BE2C (cell line): Measurements from ENCODE around the gene DYRK1B.
A peak's percentile ranks its signal among the peaks of the same experiment; 100 is the strongest.

Experiments
- DNase-seq: peaks from one replicate; pipeline ENCODE4 v3.0.0-alpha.2; 2020
- H3K27me3 ChIP-seq: fragments of 250-450 bp; sonication (Bioruptor Pico); 2 replicates; pipeline ENCODE4 v1.5.1; 2020; ENCODE audit warnings: mild to moderate bottlenecking
- H3K36me3 ChIP-seq: fragments of 250-450 bp; sonication (Bioruptor Pico); 2 replicates; pipeline ENCODE4 v1.5.1; 2020; ENCODE audit warnings: mild to moderate bottlenecking
- H3K4me1 ChIP-seq: fragments of 250-450 bp; sonication (Bioruptor Pico); 2 replicates; pipeline ENCODE4 v1.5.1; 2020
- H3K4me3 ChIP-seq: 2 replicates; pipeline ENCODE4 v1.5.1; 2011; ENCODE audit warnings: low read depth, low read length
- H3K9me3 ChIP-seq: fragments of 250-450 bp; sonication (Bioruptor Pico); 2 replicates; pipeline ENCODE4 v1.5.1; 2020
- TF ChIP-seq, protein P1 (sequence below): IDR thresholded peaks from 2 replicates; pipeline ENCODE4 v1.5.1; 2012; ENCODE audit warnings: mild to moderate bottlenecking, low read depth, low read length

Gene DYRK1B

GRCh38 chr19:39827216-39827615 lies 6.7 kb downstream of the DYRK1B start:
- no peaks in the 10 kb centered on the region for H3K27me3 ChIP-seq
- H3K9me3 ChIP-seq, result no peaks in the 10 kb centered on the region
- H3K4me3 ChIP-seq, result no peak overlapping the region
- TF ChIP-seq, protein P1, sequence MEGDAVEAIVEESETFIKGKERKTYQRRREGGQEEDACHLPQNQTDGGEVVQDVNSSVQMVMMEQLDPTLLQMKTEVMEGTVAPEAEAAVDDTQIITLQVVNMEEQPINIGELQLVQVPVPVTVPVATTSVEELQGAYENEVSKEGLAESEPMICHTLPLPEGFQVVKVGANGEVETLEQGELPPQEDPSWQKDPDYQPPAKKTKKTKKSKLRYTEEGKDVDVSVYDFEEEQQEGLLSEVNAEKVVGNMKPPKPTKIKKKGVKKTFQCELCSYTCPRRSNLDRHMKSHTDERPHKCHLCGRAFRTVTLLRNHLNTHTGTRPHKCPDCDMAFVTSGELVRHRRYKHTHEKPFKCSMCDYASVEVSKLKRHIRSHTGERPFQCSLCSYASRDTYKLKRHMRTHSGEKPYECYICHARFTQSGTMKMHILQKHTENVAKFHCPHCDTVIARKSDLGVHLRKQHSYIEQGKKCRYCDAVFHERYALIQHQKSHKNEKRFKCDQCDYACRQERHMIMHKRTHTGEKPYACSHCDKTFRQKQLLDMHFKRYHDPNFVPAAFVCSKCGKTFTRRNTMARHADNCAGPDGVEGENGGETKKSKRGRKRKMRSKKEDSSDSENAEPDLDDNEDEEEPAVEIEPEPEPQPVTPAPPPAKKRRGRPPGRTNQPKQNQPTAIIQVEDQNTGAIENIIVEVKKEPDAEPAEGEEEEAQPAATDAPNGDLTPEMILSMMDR, result no peak
- DNase-seq, result no peak
- peaks cover 4% of the 10 kb centered on the region; the same call in 1 of the 2 replicates for H3K4me1 ChIP-seq
- H3K36me3 ChIP-seq, result peaks cover 46% of the 10 kb centered on the region

DNA sequence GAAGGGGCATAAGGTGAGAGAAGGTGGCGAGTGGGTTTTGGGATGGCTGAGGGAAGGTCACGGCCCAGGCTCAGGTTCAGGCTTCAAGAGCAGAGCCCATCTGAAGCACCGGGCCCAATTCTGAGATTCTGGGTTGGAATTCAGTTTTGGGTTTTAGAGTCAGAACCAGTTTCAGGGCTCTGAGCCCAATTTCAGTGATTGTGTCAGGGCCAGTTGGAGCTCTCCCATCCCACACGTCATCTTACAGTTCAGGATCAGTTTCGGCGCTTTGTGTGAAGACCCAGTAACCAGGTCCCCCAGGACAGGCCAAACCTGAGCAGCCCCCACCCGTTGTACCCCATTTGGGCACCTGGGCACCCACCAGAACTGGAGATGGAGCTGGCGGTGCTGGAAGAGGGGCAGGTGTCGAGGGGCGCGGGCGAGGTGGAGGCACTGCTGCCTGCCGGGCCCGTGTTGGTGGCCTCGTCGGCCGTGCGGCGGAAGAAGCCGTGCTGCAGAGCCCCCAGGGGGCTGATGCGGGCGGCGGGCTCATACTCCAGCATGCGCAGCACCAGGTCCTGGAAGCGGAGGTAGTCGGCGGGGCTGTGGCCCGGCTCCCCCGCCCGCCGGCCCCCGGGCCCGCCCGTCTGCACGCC lies 7.5 kb downstream of the DYRK1B start:
- H3K27me3 ChIP-seq, result no peaks in the 10 kb centered on the region
- no peaks in the 10 kb centered on the region for H3K9me3 ChIP-seq
- TF ChIP-seq, protein P1, result no peak
- peaks cover 43% of the 10 kb centered on the region for H3K36me3 ChIP-seq
- peaks cover 4% of the 10 kb centered on the region; the same call in 1 of the 2 replicates for H3K4me1 ChIP-seq
- no peak overlapping the region for H3K4me3 ChIP-seq
- no peak for DNase-seq

DNA sequence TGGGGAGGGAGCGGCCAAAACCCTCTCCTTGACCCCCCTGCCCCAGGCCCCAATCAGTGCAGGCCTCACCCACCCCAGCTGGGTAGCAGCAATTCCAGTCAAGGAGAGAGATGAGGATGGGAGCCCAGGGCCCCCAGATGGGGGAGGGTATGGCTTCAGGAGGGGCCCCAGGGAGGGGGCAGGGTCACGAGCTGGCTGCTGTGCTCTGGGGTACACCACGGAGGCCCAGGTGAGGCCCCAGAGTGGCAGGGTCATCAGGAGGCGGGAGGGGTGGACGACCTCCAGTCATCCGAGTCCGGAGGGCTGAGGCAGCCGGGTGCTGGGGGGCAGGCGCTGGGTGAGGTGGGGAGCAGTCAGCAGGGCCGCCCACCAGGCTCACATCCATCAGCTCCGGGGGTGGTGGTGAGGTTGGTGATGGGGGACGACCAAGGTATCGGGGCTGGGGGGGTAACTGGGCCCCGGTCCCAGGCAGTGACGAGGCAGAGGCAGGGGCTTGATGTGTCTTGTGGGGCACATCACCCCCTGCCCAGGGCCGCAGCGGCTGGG lies 8.4 kb downstream of the DYRK1B start:
- H3K36me3 ChIP-seq, result peaks cover 36% of the 10 kb centered on the region
- peaks cover 4% of the 10 kb centered on the region; the same call in 1 of the 2 replicates for H3K4me1 ChIP-seq
- no peak for DNase-seq
- TF ChIP-seq, protein P1, result no peak
- no peaks in the 10 kb centered on the region for H3K9me3 ChIP-seq
- no peak overlapping the region for H3K4me3 ChIP-seq
- no peaks in the 10 kb centered on the region for H3K27me3 ChIP-seq

GRCh38 chr19:39825093-39825463 lies 8.9 kb downstream of the DYRK1B start:
- Histone ChIP-seq H3K27me3 (no peaks in the 10 kb centered on the region), H3K4me3 (peak overlapping the region; percentile 83; the same call in 1 of the 2 replicates), H3K9me3 (no peaks in the 10 kb centered on the region), H3K4me1 (peaks cover 4% of the 10 kb centered on the region; the same call in 1 of the 2 replicates), H3K36me3 (peaks cover 31% of the 10 kb centered on the region)
- TF ChIP-seq, protein P1, result no peak
- DNase-seq, result no peak

DNA sequence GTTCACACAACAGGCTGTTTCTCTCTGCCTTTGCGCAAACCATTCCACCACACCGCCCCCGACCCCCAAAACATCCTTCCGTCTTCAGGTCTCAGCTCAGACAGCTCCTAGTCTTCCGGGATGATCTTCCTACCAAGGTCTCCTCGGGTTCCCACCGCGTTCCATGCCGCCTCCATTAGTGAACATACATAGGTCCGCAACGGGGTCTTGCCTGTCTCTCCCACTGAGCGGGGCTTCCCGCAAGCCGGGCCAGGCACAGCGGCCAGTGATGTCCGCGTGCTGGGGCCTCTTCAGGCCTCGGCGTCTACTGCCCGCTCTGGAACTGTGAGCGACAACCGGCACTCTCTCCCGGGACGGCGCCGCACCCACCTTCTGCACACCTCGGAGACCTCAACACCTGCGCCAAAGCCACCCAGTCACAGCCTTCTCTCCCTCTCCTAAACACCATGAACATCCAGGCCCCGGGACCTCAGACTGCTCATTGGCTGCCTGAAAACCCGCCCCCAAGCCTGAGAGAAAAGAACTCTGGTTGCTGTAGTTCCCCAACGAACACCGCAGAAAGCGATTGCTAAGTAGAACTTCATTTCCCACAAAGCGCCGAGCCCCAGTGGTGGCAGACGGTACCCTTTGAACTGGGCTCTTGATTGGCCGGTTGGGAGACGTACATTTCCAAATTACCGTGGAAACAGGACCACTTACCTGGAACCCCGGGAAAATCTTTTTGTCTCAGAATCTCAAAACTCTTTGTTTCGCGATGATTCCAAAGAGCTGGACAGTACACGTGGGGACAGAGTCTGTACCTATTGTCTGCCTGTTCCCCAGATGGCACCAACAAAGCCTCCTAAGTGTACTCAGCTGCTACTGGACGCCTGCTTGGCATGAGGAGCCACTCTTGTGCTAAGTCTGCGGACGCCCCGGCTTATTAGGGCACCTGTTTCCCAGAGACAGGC lies 9.5 kb downstream of the DYRK1B start:
- Histone ChIP-seq H3K4me3 (peak overlapping the region; percentile 83), H3K4me1 (peaks cover 4% of the 10 kb centered on the region; the same call in 1 of the 2 replicates), H3K27me3 (no peaks in the 10 kb centered on the region), H3K9me3 (no peaks in the 10 kb centered on the region), H3K36me3 (peaks cover 24% of the 10 kb centered on the region)
- TF ChIP-seq, protein P1, result no peak
- DNase-seq, result peak; percentile 89
